ENCODE data around the gene POM121L2.

The POM121L2 gene

GRCh38 chr6:27297857-27298730, 14.0 kb downstream of the POM121L2 start:
- ATAC-seq, result no peak
- no peak for DNase-seq (ENCODE audit: low spot score in 2 of 2)
- Mint-ChIP-seq H3K36me3 (peaks cover 22% of the 10 kb centered on the region), H3K4me1 (peaks cover 7% of the 10 kb centered on the region), H3K4me3 (no peak overlapping the region), H3K27ac (no peak overlapping the region), H3K9me3 (peaks cover 10% of the 10 kb centered on the region)

GRCh38 chr6:27297484-27297856, 14.6 kb downstream of the POM121L2 start:
- H3K27ac Mint-ChIP-seq, result no peak overlapping the region
- no peak overlapping the region for H3K4me3 Mint-ChIP-seq
- H3K4me1 Mint-ChIP-seq, result peaks cover 7% of the 10 kb centered on the region
- H3K9me3 Mint-ChIP-seq, result peaks cover 7% of the 10 kb centered on the region
- ATAC-seq, result no peak
- DNase-seq (ENCODE audit: low spot score in 2 of 2), result no peak
- H3K36me3 Mint-ChIP-seq, result peaks cover 22% of the 10 kb centered on the region

- H3K4me3 Mint-ChIP-seq, result no peak overlapping the region
- no peak for ATAC-seq
- no peak overlapping the region for H3K27ac Mint-ChIP-seq
Measured at GRCh38 chr6:27296106-27296783, 15.8 kb downstream of the POM121L2 start.

GRCh38 chr6:27295301-27296079, 16.6 kb downstream of the POM121L2 start:
- ATAC-seq (no peak), DNase-seq (ENCODE audit: low spot score in 2 of 2) (no peak)
- H3K9me3 Mint-ChIP-seq, result peaks cover 10% of the 10 kb centered on the region
- peaks cover 7% of the 10 kb centered on the region for H3K4me1 Mint-ChIP-seq
- H3K27ac Mint-ChIP-seq, result no peak overlapping the region
- H3K4me3 Mint-ChIP-seq, result no peak overlapping the region
- H3K36me3 Mint-ChIP-seq, result peaks cover 27% of the 10 kb centered on the region

More at GRCh38 chr6:27296106-27296783, 15.8 kb downstream of the POM121L2 start:
- H3K36me3 Mint-ChIP-seq, result peaks cover 22% of the 10 kb centered on the region
- no peak for DNase-seq (ENCODE audit: low spot score in 2 of 2)
- H3K9me3 Mint-ChIP-seq, result peaks cover 10% of the 10 kb centered on the region
- peaks cover 7% of the 10 kb centered on the region for H3K4me1 Mint-ChIP-seq

GRCh38 chr6:27294409-27294808, 17.7 kb downstream of the POM121L2 start:
- Mint-ChIP-seq H3K9me3 (peaks cover 10% of the 10 kb centered on the region), H3K4me3 (no peak overlapping the region), H3K36me3 (peaks cover 31% of the 10 kb centered on the region), H3K4me1 (peaks cover 7% of the 10 kb centered on the region), H3K27ac (no peak overlapping the region)
- DNase-seq (ENCODE audit: low spot score in 2 of 2) (no peak), ATAC-seq (no peak)

- Mint-ChIP-seq H3K4me3 (no peak overlapping the region), H3K9me3 (peaks cover 14% of the 10 kb centered on the region), H3K36me3 (peaks cover 33% of the 10 kb centered on the region), H3K27ac (no peak overlapping the region), H3K4me1 (peaks cover 9% of the 10 kb centered on the region)
- no peak for DNase-seq (ENCODE audit: low spot score in 2 of 2)
- no peak for ATAC-seq
Measured at GRCh38 chr6:27293436-27294098, 18.5 kb downstream of the POM121L2 start.

- no peak overlapping the region for H3K27ac Mint-ChIP-seq
- H3K4me3 Mint-ChIP-seq, result no peak overlapping the region
- H3K4me1 Mint-ChIP-seq, result peaks cover 19% of the 10 kb centered on the region
- H3K36me3 Mint-ChIP-seq, result peaks cover 29% of the 10 kb centered on the region
- ATAC-seq (no peak), DNase-seq (ENCODE audit: low spot score in 2 of 2) (no peak)
- H3K9me3 Mint-ChIP-seq, result peaks cover 14% of the 10 kb centered on the region
Measured at GRCh38 chr6:27290850-27291208, 21.2 kb downstream of the POM121L2 start.

- peaks cover 23% of the 10 kb centered on the region for H3K36me3 Mint-ChIP-seq
- ATAC-seq (no peak), DNase-seq (ENCODE audit: low spot score in 2 of 2) (no peak)
- H3K4me3 Mint-ChIP-seq, result no peak overlapping the region
- H3K27ac Mint-ChIP-seq, result no peak overlapping the region
- peaks cover 16% of the 10 kb centered on the region for H3K9me3 Mint-ChIP-seq
- H3K4me1 Mint-ChIP-seq, result peaks cover 14% of the 10 kb centered on the region
Measured at GRCh38 chr6:27290065-27290849, 21.8 kb downstream of the POM121L2 start.

GRCh38 chr6:27288136-27289044, 23.7 kb downstream of the POM121L2 start:
- H3K36me3 Mint-ChIP-seq, result peaks cover 20% of the 10 kb centered on the region
- no peak for ATAC-seq
- H3K27ac Mint-ChIP-seq, result no peak overlapping the region
- H3K4me1 Mint-ChIP-seq, result peaks cover 14% of the 10 kb centered on the region
- no peak overlapping the region for H3K4me3 Mint-ChIP-seq
- DNase-seq (ENCODE audit: low spot score in 2 of 2), result no peak
- peaks cover 20% of the 10 kb centered on the region for H3K9me3 Mint-ChIP-seq

GRCh38 chr6:27287751-27288135, 24.3 kb downstream of the POM121L2 start:
- Mint-ChIP-seq H3K9me3 (peaks cover 21% of the 10 kb centered on the region), H3K4me3 (no peak overlapping the region), H3K27ac (no peak overlapping the region)

GRCh38 chr6:27286141-27286540, 25.9 kb downstream of the POM121L2 start:
- Mint-ChIP-seq H3K4me3 (no peak overlapping the region), H3K4me1 (peaks cover 14% of the 10 kb centered on the region), H3K9me3 (peaks cover 17% of the 10 kb centered on the region), H3K27ac (no peak overlapping the region), H3K36me3 (peaks cover 20% of the 10 kb centered on the region)
- DNase-seq (ENCODE audit: low spot score in 2 of 2) (no peak), ATAC-seq (no peak)

More at GRCh38 chr6:27287751-27288135, 24.3 kb downstream of the POM121L2 start:
- H3K36me3 Mint-ChIP-seq, result peaks cover 20% of the 10 kb centered on the region
- peaks cover 14% of the 10 kb centered on the region for H3K4me1 Mint-ChIP-seq
- ATAC-seq (no peak), DNase-seq (ENCODE audit: low spot score in 2 of 2) (no peak)

GRCh38 chr6:27283279-27283678, 28.8 kb downstream of the POM121L2 start:
- no peak for ATAC-seq
- no peak overlapping the region for H3K4me3 Mint-ChIP-seq
- H3K4me1 Mint-ChIP-seq, result peaks cover 14% of the 10 kb centered on the region
- H3K27ac Mint-ChIP-seq, result no peak overlapping the region
- peaks cover 19% of the 10 kb centered on the region for H3K36me3 Mint-ChIP-seq
- DNase-seq (ENCODE audit: low spot score in 2 of 2), result no peak
- H3K9me3 Mint-ChIP-seq, result peaks cover 10% of the 10 kb centered on the region

GRCh38 chr6:27281569-27281968, 30.5 kb downstream of the POM121L2 start:
- peaks cover 18% of the 10 kb centered on the region for H3K36me3 Mint-ChIP-seq
- H3K4me3 Mint-ChIP-seq, result no peak overlapping the region
- H3K4me1 Mint-ChIP-seq, result peaks cover 5% of the 10 kb centered on the region
- ATAC-seq (no peak), DNase-seq (ENCODE audit: low spot score in 2 of 2) (no peak)
- H3K27ac Mint-ChIP-seq, result no peak overlapping the region
- peaks cover 13% of the 10 kb centered on the region for H3K9me3 Mint-ChIP-seq

Measured in stimulated activated effector memory CD8-positive, alpha-beta T cell treated with anti-CD3 and anti-CD28 coated beads, Interleukin-12 subunit alpha, Interleukin-12 subunit beta, amount 100 ng/mL, for 72 hours (primary cell).